HepG2 (cell line): ENCODE results near the gene EBF4. TPM values are rescaled to one million over a fixed set of nuclear protein-coding genes. Genes with fewer than 3 reads are reported as not detected.

ENCODE experiments used
- ATAC-seq: fragments of 200-7000 bp; cut with Tn5 transposase; 3 replicates; pipeline ENCODE4 v1.9.1; 2020; ENCODE audit warnings: mild to moderate bottlenecking, moderate library complexity
- BruUV-seq: library from RNA; stranded (reverse); fragments of 400-500 nt; replicated peaks from 2 replicates; lab custom pipeline; 2021; lab: Mats Ljungman, UMichigan
- CTCF ChIA-PET: fragments of 300-600 bp; formaldehyde crosslinking; extraction: SDS; loops from one replicate; lab custom pipeline; 2021; ENCODE audit warnings: low total read pairs, inconsistent platforms, low intra/inter-chr PET ratio; lab: Yijun Ruan, JAX
- POLR2A ChIA-PET: fragments of 350-600 bp; sonication (Branson Sonifier 250); formaldehyde crosslinking; loops from one replicate; lab custom pipeline; 2020; ENCODE audit warnings: antibody characterized with exemption, inconsistent platforms; lab: Yijun Ruan, JAX
- DNase-seq: peaks from one replicate; pipeline ENCODE4 v3.0.0-alpha.2; 2015; ENCODE audit warnings: low spot score
- FAIRE-seq: peaks from 3 replicates; lab custom pipeline; 2011; peaks lifted over from hg19 to GRCh38; lab: Jason Lieb, UNC
- H2AFZ ChIP-seq: one replicate; pipeline ENCODE4 v1.6.1; 2011; ENCODE audit warnings: low read length, inconsistent platforms
- H3K27ac ChIP-seq: fragments of 300-600 bp; 3 replicates; pipeline ENCODE4 v1.8.0; 2011; ENCODE audit warnings: mixed run types, mild to moderate bottlenecking, mixed read lengths, low read length, inconsistent platforms; ENCODE audit not compliant: insufficient read depth; ENCODE audit errors: extremely low read length
- H3K27me3 ChIP-seq, 2 experiments: fragments of 200-600 bp in 1 of 2; 2 replicates in 1 of 2; 3 replicates in 1 of 2; pipeline versions ENCODE4 v1.6.0 to v1.8.0; 2011; ENCODE audit warnings: low read length in 2 of 2, mild to moderate bottlenecking in 2 of 2, moderate library complexity in 2 of 2, inconsistent platforms in 1 of 2; ENCODE audit not compliant: insufficient read depth in 2 of 2, control insufficient read depth in 1 of 2
- H3K36me3 ChIP-seq, 2 experiments: fragments of 200-600 bp in 1 of 2; replicated peaks in 1 of 2; 2 replicates in 1 of 2; 3 replicates in 1 of 2; pipeline versions ENCODE4 v1.5.1 to v1.8.0; 2011; ENCODE audit warnings: low read length in 2 of 2, inconsistent platforms in 1 of 2; ENCODE audit not compliant: insufficient read depth in 2 of 2, control insufficient read depth in 1 of 2
- H3K4me1 ChIP-seq: 2 replicates; pipeline ENCODE4 v1.5.1; 2012; ENCODE audit warnings: low read length, inconsistent platforms; ENCODE audit not compliant: insufficient read depth
- H3K4me2 ChIP-seq: 2 replicates; pipeline ENCODE4 v1.6.0; 2011; ENCODE audit warnings: low read depth, low read length, inconsistent platforms
- H3K4me3 ChIP-seq, 3 experiments: fragments of 200-600 bp in 1 of 3; sonication (generic), shearing (Covaris generic) in 1 of 3; replicated peaks in 1 of 3; 2 replicates each; pipeline ENCODE4 v1.5.1; 2011 to 2016; ENCODE audit warnings: low read length in 3 of 3, inconsistent platforms in 2 of 3, low read depth in 2 of 3, mild to moderate bottlenecking in 2 of 3, control low read depth in 1 of 3, mixed read lengths in 1 of 3; ENCODE audit not compliant: insufficient read depth in 1 of 3
- H3K79me2 ChIP-seq: one replicate; pipeline ENCODE4 v1.6.1; 2011; ENCODE audit warnings: low read length, inconsistent platforms; ENCODE audit not compliant: insufficient read depth
- H3K9ac ChIP-seq: 2 replicates; pipeline ENCODE4 v1.6.0; 2011; ENCODE audit warnings: mild to moderate bottlenecking, low read depth, low read length, inconsistent platforms; ENCODE audit not compliant: insufficient read depth
- H3K9me3 ChIP-seq: 2 replicates; pipeline ENCODE4 v1.5.1; 2012; ENCODE audit warnings: mild to moderate bottlenecking, low read length
- H4K20me1 ChIP-seq: 2 replicates; pipeline ENCODE4 v1.6.0; 2011; ENCODE audit warnings: inconsistent platforms, mild to moderate bottlenecking, low read length, moderate library complexity; ENCODE audit not compliant: insufficient read depth
- ATF5 ChIP-seq: sonication (generic); formaldehyde crosslinking; IDR thresholded peaks from 2 replicates; pipeline ENCODE4 v1.4.0; 2020; ENCODE audit warnings: mild to moderate bottlenecking, low read depth, missing genetic modification reagents
- BRF2 ChIP-seq: sonication (generic); formaldehyde crosslinking; IDR thresholded peaks from 2 replicates; pipeline ENCODE4 v1.8.1; 2022; ENCODE audit warnings: mild to moderate bottlenecking, missing genetic modification reagents
- DDIT3 ChIP-seq: sonication (generic); formaldehyde crosslinking; IDR thresholded peaks from 2 replicates; pipeline ENCODE4 v1.4.0; 2020; ENCODE audit warnings: mild to moderate bottlenecking, missing genetic modification reagents
- FOXP4 ChIP-seq: sonication (generic); formaldehyde crosslinking; IDR thresholded peaks from 2 replicates; pipeline ENCODE4 v1.4.0; 2020; ENCODE audit warnings: missing genetic modification reagents
- MED13 ChIP-seq: sonication (generic); formaldehyde crosslinking; IDR thresholded peaks from 2 replicates; pipeline ENCODE4 v1.5.0; 2020; ENCODE audit warnings: missing genetic modification reagents
- MLXIP ChIP-seq: sonication (generic); formaldehyde crosslinking; IDR thresholded peaks from 2 replicates; pipeline ENCODE4 v1.9.0; 2021; ENCODE audit warnings: missing genetic modification reagents, borderline replicate concordance
- SOX5 ChIP-seq: IDR thresholded peaks from 2 replicates; pipeline ENCODE4 v1.6.1; 2016; ENCODE audit warnings: borderline replicate concordance
- THAP11 ChIP-seq: IDR thresholded peaks from 2 replicates; pipeline ENCODE4 v1.6.1; 2016; ENCODE audit warnings: missing biosample characterization, missing genetic modification reagents
- ZHX2 ChIP-seq, 2 experiments: sonication (generic) in 1 of 2; formaldehyde crosslinking in 1 of 2; IDR thresholded peaks; 2 replicates each; pipeline versions ENCODE4 v1.6.1 to v1.9.0; 2014 to 2022; ENCODE audit warnings: antibody characterized with exemption in 1 of 2, borderline replicate concordance in 1 of 2, inconsistent platforms in 1 of 2, low read depth in 1 of 2, missing genetic modification reagents in 1 of 2
- ZNF256 ChIP-seq: sonication (generic); formaldehyde crosslinking; conservative IDR thresholded peaks from 2 replicates; pipeline ENCODE4 v1.4.0; 2020; ENCODE audit warnings: missing genetic modification reagents
- ZSCAN29 ChIP-seq: sonication (generic); formaldehyde crosslinking; conservative IDR thresholded peaks from 2 replicates; pipeline ENCODE4 v1.4.0; 2020; ENCODE audit warnings: mild to moderate bottlenecking, missing genetic modification reagents
- WGBS: methylation state at CpG from one replicate; pipeline ENCODE4 v1.1.6; 2017; ENCODE audit warnings: low lambda C conversion rate; 5-methylcytosine and 5-hydroxymethylcytosine counted together
- in situ Hi-C: cut with HindIII; loops from 2 replicates; pipeline ENCODE4 v1.10.0; 2017; ENCODE audit warnings: low pct_unique_long_range_greater_than_20kb; ENCODE audit not compliant: extremely low pct_ligation_motif_present
- intact Hi-C: fragments of 100-400 bp; cut with micrococcal nuclease; formaldehyde crosslinking; loops from one replicate; pipeline ENCODE4 v1.10.0; 2022; ENCODE audit not compliant: unreplicated experiment
- polyA plus RNA-seq, 8 experiments: library from polyadenylated mRNA; depleted of rRNA in 3 of 8; stranded (reverse) in 7 of 8; unstranded in 1 of 8; fragments of >200 nt; fragmentation: Illumina TruSeq in 4 of 8; extraction: Trizol in 4 of 8; gene quantifications; 2 replicates each; pipeline versions ENCODE4 v1.2.1 to v1.2.3, GENCODE V29; 2011 to 2016; ENCODE audit warnings: low read depth in 4 of 8, missing spikeins in 1 of 8, mixed read lengths in 1 of 8; ENCODE audit not compliant: insufficient read depth in 1 of 8
- total RNA-seq, 5 experiments: library from RNA; depleted of rRNA; stranded (reverse); fragments of >200 nt; fragmentation: Illumina TruSeq; extraction: Trizol; gene quantifications; 2 replicates each; pipeline ENCODE4 v1.2.3, GENCODE V29; 2016; ENCODE audit warnings: low read depth in 1 of 5

The EBF4 gene
- total and polyA plus RNA-seq, 2 of the 13 experiments (the other 11 are each of a cell fraction or from before 2014, with no cell fraction given), result 0.84 to 2.2 TPM

- ChIA-PET POLR2A (no interaction called here), CTCF (no interaction called here)
- Histone ChIP-seq H3K9me3 (no peaks in the 10 kb centered on the region), H4K20me1 (no peaks in the 10 kb centered on the region), H2AFZ (no peak overlapping the region), H3K36me3 (no peaks in the 10 kb centered on the region), H3K4me1 (peaks cover 10% of the 10 kb centered on the region), H3K4me2 (no peak overlapping the region), H3K4me3 (no peak overlapping the region), H3K9ac (no peak overlapping the region), H3K79me2 (no peaks in the 10 kb centered on the region), H3K27me3 (peaks cover 20 to 83% of the 10 kb centered on the region in 2 experiments), H3K27ac (no peak overlapping the region)
- DNase-seq (no peak), ATAC-seq (no peak), FAIRE-seq (no peak)
- intact Hi-C loops (no loop called here), in situ Hi-C loops (no loop called here)
- WGBS, result 54% methylated on average over 6 of the region's 6 CpGs
- BruUV-seq, result no TSS peak
- no peak for TF ChIP-seq THAP11 (CRISPR knock-in tag)
- TF ChIP-seq ATF5, result no peak
- no peak for TF ChIP-seq MLXIP (CRISPR knock-in tag)
- TF ChIP-seq ZHX2 (IDR thresholded peaks at IDR 0.05; ENCODE audit: low read depth), result no peak
- TF ChIP-seq ZHX2 (CRISPR knock-in tag; IDR thresholded peaks at IDR 0.05; ENCODE audit: borderline replicate concordance), result no peak
- no peak for TF ChIP-seq DDIT3 (CRISPR knock-in tag)
- no peak for TF ChIP-seq MED13
- no peak for TF ChIP-seq ZNF256
- TF ChIP-seq ZSCAN29 (CRISPR knock-in tag), result no peak
- TF ChIP-seq BRF2 (CRISPR knock-in tag), result no peak
- no peak for TF ChIP-seq FOXP4
- no peak for TF ChIP-seq SOX5 (CRISPR knock-in tag)
Observed at GRCh38 chr20:2798814-2799213, 106.2 kb downstream of the EBF4 start.
